Measurements from ENCODE around the gene EDAR. TPM values are rescaled to one million over a fixed set of nuclear protein-coding genes. Genes with fewer than 3 reads are reported as not detected.

EDAR gene
- total RNA-seq, 6 experiments from 2014 or later: 0.06 to 1.6 (median 0.28) TPM

DNA sequence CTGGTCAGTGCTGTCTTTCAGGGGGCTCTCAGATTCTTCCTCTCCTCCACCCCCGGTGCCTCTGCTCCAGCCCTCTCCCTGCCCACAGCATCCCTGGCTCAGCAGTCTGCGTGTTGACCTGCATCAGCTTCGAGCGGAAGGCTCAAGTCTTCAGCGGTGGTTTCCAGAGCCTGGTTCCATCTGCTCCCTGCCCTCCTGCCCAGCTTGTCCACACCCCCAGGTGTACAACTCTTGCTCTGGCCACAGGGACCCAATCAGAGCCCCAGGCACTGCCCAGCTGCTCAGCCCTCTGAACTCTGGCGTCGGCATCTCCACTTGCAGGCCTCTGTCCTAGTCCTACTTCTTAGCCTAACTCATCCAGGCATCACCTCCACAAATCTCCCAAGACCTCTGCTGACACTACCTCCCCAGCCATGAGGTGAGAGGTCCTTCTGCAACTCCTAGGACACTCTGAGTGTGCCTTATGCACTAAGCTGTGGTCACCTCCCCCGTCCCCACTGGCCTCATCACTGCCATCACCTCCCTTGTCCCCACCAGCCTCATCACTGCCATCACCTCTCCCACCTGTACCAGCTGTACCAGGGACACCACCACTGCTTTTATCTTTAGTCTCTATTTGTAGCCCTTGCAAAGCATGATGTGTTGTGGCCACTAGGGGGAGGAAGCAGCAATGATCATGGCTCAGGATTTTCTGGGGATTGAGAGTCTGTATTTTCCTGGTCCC is 60.9 kb downstream of the EDAR start:
- Histone ChIP-seq H3K27ac (no peak overlapping the region), H3K4me1 (peaks cover 0 to 20% (median 6%) of the 10 kb centered on the region in 4 donors), H3K9me3 (no peaks in the 10 kb centered on the region), H3K4me3 (no peak overlapping the region), H3K36me3 (no peaks in the 10 kb centered on the region), H3K27me3 (no peaks in the 10 kb centered on the region)
- DNase-seq: no peak
- ATAC-seq: peak; percentile 61 to 84 (median 70)
- TF ChIP-seq POLR2A (IDR thresholded peaks at IDR 0.05): no peak
- TF ChIP-seq, protein P1, sequence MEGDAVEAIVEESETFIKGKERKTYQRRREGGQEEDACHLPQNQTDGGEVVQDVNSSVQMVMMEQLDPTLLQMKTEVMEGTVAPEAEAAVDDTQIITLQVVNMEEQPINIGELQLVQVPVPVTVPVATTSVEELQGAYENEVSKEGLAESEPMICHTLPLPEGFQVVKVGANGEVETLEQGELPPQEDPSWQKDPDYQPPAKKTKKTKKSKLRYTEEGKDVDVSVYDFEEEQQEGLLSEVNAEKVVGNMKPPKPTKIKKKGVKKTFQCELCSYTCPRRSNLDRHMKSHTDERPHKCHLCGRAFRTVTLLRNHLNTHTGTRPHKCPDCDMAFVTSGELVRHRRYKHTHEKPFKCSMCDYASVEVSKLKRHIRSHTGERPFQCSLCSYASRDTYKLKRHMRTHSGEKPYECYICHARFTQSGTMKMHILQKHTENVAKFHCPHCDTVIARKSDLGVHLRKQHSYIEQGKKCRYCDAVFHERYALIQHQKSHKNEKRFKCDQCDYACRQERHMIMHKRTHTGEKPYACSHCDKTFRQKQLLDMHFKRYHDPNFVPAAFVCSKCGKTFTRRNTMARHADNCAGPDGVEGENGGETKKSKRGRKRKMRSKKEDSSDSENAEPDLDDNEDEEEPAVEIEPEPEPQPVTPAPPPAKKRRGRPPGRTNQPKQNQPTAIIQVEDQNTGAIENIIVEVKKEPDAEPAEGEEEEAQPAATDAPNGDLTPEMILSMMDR (IDR thresholded peaks at IDR 0.05): peak; percentile 74 to 81 (median 78)
- 29% methylated on average over 3 of the region's 8 CpGs for WGBS (ENCODE audit: insufficient coverage, low coverage, low lambda C conversion rate, missing lambda C conversion rate)
- intact Hi-C loops (cut with DNase I): no loop called here

DNA sequence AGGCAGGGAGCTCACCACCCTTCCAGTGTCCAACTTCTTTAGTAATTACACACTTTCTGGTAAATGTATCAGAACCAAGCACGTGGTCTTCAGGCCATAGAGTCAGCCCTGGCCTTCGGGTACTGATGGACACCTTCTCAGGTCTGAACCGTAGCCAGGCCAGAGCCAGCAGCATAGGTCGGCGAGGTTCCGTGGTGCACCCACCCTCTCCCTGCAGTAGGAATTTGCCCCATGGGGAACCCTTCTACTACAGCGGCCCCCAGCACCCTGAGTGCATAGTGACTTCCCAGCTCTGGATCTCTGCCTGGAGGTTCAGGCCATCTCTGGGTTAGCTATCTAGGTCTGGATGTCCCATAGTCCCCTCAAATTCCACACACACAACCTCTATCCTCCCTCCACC is 61.6 kb downstream of the EDAR start:
- Histone ChIP-seq H3K36me3 (no peaks in the 10 kb centered on the region), H3K27me3 (no peaks in the 10 kb centered on the region), H3K4me1 (peaks cover 0 to 20% (median 6%) of the 10 kb centered on the region in 4 donors), H3K27ac (no peak overlapping the region), H3K4me3 (no peak overlapping the region), H3K9me3 (no peaks in the 10 kb centered on the region)
- DNase-seq (no peak), ATAC-seq (no peak)
- 81% methylated on average over 5 of the region's 7 CpGs for WGBS (ENCODE audit: insufficient coverage, low coverage, low lambda C conversion rate, missing lambda C conversion rate)
- intact Hi-C loops (cut with DNase I): no loop called here
- no peak for TF ChIP-seq POLR2A (IDR thresholded peaks at IDR 0.05)
- TF ChIP-seq, protein P1 (IDR thresholded peaks at IDR 0.05): no peak

DNA sequence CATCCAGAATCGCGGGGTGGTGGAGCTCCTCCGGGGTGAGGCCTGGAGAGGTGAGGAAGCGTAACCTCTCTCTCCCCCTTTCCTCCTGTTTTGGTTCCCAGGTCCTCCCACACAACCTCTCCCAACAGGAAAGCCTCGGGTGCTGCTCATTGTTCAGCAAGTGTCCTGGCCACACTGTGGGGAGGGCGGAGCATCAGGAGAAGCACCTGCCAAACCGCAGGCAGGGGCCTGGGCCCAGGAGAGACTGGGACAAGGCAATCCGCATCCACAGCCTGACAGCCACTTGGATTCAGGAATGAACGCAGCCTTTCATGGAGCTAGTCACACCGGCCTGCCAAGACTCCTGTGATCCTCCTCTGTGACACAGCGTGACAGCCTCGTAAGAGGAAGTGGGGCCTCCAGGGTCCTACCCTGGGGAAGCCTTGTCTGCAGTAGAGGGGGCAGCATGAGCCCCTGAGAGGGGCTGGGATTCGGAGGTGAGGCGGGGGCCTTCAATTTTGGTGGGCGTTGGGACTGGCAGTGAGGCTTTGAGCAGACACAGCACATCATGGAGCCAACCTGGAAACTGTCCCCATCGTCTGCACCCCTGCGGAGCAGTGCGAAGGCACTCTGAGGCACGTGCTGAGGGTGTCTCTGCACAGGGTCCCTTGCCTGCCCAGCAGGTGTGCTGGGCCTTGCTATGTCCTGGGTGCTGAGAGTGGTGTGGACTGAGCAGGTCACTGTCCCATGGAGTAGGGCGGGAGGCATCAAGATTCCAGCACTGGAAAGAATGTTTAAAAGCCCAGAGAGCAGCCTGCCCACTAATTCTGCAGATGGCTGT is 62.2 kb downstream of the EDAR start:
- Histone ChIP-seq H3K27me3 (no peaks in the 10 kb centered on the region), H3K4me1 (peaks cover 0 to 20% (median 6%) of the 10 kb centered on the region in 4 donors), H3K27ac (no peak overlapping the region), H3K36me3 (no peaks in the 10 kb centered on the region), H3K9me3 (no peaks in the 10 kb centered on the region), H3K4me3 (no peak overlapping the region)
- TF ChIP-seq, protein P1 (IDR thresholded peaks at IDR 0.05): no peak
- WGBS (ENCODE audit: insufficient coverage, low coverage, low lambda C conversion rate, missing lambda C conversion rate): 83% methylated on average over 7 of the region's 20 CpGs
- intact Hi-C loops (cut with DNase I): no loop called here
- no peak for DNase-seq
- ATAC-seq: no peak

DNA sequence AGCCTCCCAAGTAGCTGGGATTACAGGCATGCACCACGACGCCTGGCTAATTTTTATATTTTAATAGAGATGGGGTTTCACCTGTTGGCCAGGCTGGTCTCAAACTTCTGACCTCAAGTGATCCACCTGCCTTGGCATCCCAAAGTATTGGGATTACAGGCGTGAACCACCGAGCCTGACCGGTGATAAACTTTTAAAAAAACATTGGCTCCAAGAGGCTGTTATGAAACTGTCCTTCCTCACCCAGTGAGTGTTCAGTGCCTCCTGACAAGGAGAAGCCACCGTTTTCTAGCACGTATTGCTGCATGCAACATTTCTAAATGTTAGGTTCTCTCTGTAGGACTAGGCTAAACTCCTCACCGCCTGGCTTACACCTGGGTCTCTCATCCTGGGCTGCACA is 63.3 kb downstream of the EDAR start:
- H3K4me3 ChIP-seq: no peak overlapping the region
- 29% methylated on average over 7 of the region's 8 CpGs for WGBS (ENCODE audit: insufficient coverage, low coverage, low lambda C conversion rate, missing lambda C conversion rate)
- TF ChIP-seq POLR2A (IDR thresholded peaks at IDR 0.05): no peak
- TF ChIP-seq, protein P1 (IDR thresholded peaks at IDR 0.05): no peak
- H3K36me3 ChIP-seq: no peaks in the 10 kb centered on the region
- DNase-seq (no peak), ATAC-seq (peak; percentile 59 to 78 (median 60))
- H3K27ac ChIP-seq: no peak overlapping the region
- no peaks in the 10 kb centered on the region for H3K9me3 ChIP-seq
- intact Hi-C loops (cut with DNase I): no loop called here
- peaks cover 0 to 20% (median 6%) of the 10 kb centered on the region in 4 donors for H3K4me1 ChIP-seq
- no peaks in the 10 kb centered on the region for H3K27me3 ChIP-seq
